HCT116 (cell line): ENCODE results near the gene CEACAM5. TPM values are rescaled to one million over a fixed set of nuclear protein-coding genes. Genes with fewer than 3 reads are reported as not detected.

Experiments
- ATAC-seq: fragments of 200-7000 bp; cut with Tn5 transposase; 2 replicates; pipeline ENCODE4 v1.9.1; 2020; ENCODE audit warnings: mild to moderate bottlenecking, moderate library complexity
- BruUV-seq: library from RNA; stranded (reverse); fragments of 400-500 nt; replicated peaks from 2 replicates; lab custom pipeline; 2021; lab: Mats Ljungman, UMichigan
- CTCF ChIA-PET: fragments of 300-600 bp; sonication (Branson Sonifier 250); formaldehyde crosslinking; loops from one replicate; lab custom pipeline; 2021; ENCODE audit warnings: antibody characterized with exemption; lab: Charles Lee
- POLR2A ChIA-PET: fragments of 300-600, 350-600 bp; sonication (Branson Sonifier 250); formaldehyde crosslinking; loops from one replicate; lab custom pipeline; 2021; ENCODE audit warnings: antibody characterized with exemption; lab: Charles Lee
- RAD21 ChIA-PET, 2 experiments: fragments of 300-600 bp; sonication (Branson Sonifier 250); formaldehyde crosslinking; loops; one replicate each; lab custom pipeline; 2023; ENCODE audit warnings: low total read pairs in 2 of 2; ENCODE audit not compliant: uncharacterized antibody in 2 of 2, unreplicated experiment in 2 of 2, low non-redundant PET in 1 of 2; lab: Charles Lee
- DNase-seq: peaks from one replicate; pipeline ENCODE4 v3.0.0-alpha.2; 2010; ENCODE audit warnings: low read depth, low spot score
- H2AFZ ChIP-seq: fragments of 200-600 bp; shearing (Covaris generic), sonication (generic); 2 replicates; pipeline ENCODE4 v1.6.1; 2017; ENCODE audit warnings: low read depth, mixed run types, mixed read lengths, antibody characterized with exemption, low read length; ENCODE audit not compliant: poor library complexity, severe bottlenecking
- H3K27ac ChIP-seq: 2 replicates; pipeline ENCODE4 v1.5.1; 2012; ENCODE audit warnings: low read depth, low read length
- H3K27me3 ChIP-seq: fragments of 200-600 bp; sonication (generic); 2 replicates; pipeline ENCODE4 v1.6.1; 2016; ENCODE audit warnings: mixed run types, low read length, mixed read lengths; ENCODE audit not compliant: insufficient read depth
- H3K36me3 ChIP-seq, 2 experiments: fragments of 200-500 bp in 1 of 2; fragments of 200-600 bp in 1 of 2; sonication (Bioruptor generic) in 1 of 2; sonication (generic) in 1 of 2; 2 replicates each; pipeline versions ENCODE4 v1.5.1 to v1.6.1; 2014 to 2016; ENCODE audit warnings: low read length in 2 of 2, inconsistent platforms in 1 of 2, mixed read lengths in 1 of 2, mixed run types in 1 of 2; ENCODE audit not compliant: insufficient read depth in 2 of 2, control insufficient read depth in 1 of 2
- H3K4me1 ChIP-seq, 2 experiments: fragments of 200-600 bp in 1 of 2; sonication (generic) in 1 of 2; 2 replicates each; pipeline versions ENCODE4 v1.5.1 to v1.6.1; 2012 to 2017; ENCODE audit warnings: low read length in 2 of 2, inconsistent platforms in 1 of 2, mild to moderate bottlenecking in 1 of 2, mixed read lengths in 1 of 2, mixed run types in 1 of 2, moderate library complexity in 1 of 2; ENCODE audit not compliant: insufficient read depth in 2 of 2, control insufficient read depth in 1 of 2
- H3K4me2 ChIP-seq: fragments of 200-600 bp; sonication (generic); 2 replicates; pipeline ENCODE4 v1.6.1; 2017; ENCODE audit warnings: mixed run types, low read length, mixed read lengths
- H3K4me3 ChIP-seq, 2 experiments: fragments of 200-600 bp in 1 of 2; sonication (generic) in 1 of 2; replicated peaks in 1 of 2; 2 replicates each; pipeline ENCODE4 v1.5.1; 2011 to 2016; ENCODE audit warnings: low read length in 2 of 2, control low read depth in 1 of 2, low read depth in 1 of 2, mild to moderate bottlenecking in 1 of 2, mixed read lengths in 1 of 2, mixed run types in 1 of 2
- H3K79me2 ChIP-seq: fragments of 200-600 bp; sonication (generic); 2 replicates; pipeline ENCODE4 v1.6.1; 2017; ENCODE audit warnings: mild to moderate bottlenecking, mixed run types, low read length, moderate library complexity, mixed read lengths; ENCODE audit not compliant: insufficient read depth
- H3K9ac ChIP-seq: fragments of 200-600 bp; sonication (generic); 2 replicates; pipeline ENCODE4 v1.6.1; 2016; ENCODE audit warnings: low read length, mixed read lengths
- H3K9me2 ChIP-seq: fragments of 200-600 bp; sonication (generic), shearing (Covaris generic); 2 replicates; pipeline ENCODE4 v1.6.1; 2017; ENCODE audit warnings: mixed run types, mild to moderate bottlenecking, moderate library complexity; ENCODE audit not compliant: insufficient read depth
- H3K9me3 ChIP-seq, 2 experiments: fragments of 200-500 bp in 1 of 2; fragments of 200-600 bp in 1 of 2; sonication (Bioruptor generic) in 1 of 2; sonication (generic) in 1 of 2; 2 replicates each; pipeline ENCODE4 v1.6.1; 2014 to 2017; ENCODE audit warnings: low read length in 2 of 2, mixed read lengths in 2 of 2, inconsistent platforms in 1 of 2, low read depth in 1 of 2, mild to moderate bottlenecking in 1 of 2, mixed run types in 1 of 2, moderate library complexity in 1 of 2; ENCODE audit not compliant: control insufficient read depth in 1 of 2, insufficient read depth in 1 of 2
- H4K20me1 ChIP-seq: fragments of 200-600 bp; sonication (generic), shearing (Covaris generic); 2 replicates; pipeline ENCODE4 v1.6.1; 2017; ENCODE audit warnings: mixed run types, mild to moderate bottlenecking, moderate library complexity; ENCODE audit not compliant: insufficient read depth
- ATF3 ChIP-seq: IDR thresholded peaks from 2 replicates; pipeline ENCODE4 v1.6.1; 2012
- CBX3 ChIP-seq: IDR thresholded peaks from 2 replicates; pipeline ENCODE4 v1.6.1; 2012; ENCODE audit warnings: low read depth
- CEBPB ChIP-seq: IDR thresholded peaks from 2 replicates; pipeline ENCODE4 v1.6.1; 2012; ENCODE audit warnings: low read depth
- CTCF ChIP-seq, 3 experiments: fragments of 200-600 bp in 1 of 3; sonication (generic) in 1 of 3; IDR thresholded peaks in 2 of 3; conservative IDR thresholded peaks in 1 of 3; 2 replicates each; pipeline ENCODE4 v1.5.1; 2012 to 2017; ENCODE audit warnings: low read depth in 2 of 3, low read length in 2 of 3, antibody characterized with exemption in 1 of 3, borderline replicate concordance in 1 of 3, control low read depth in 1 of 3, mild to moderate bottlenecking in 1 of 3, mixed read lengths in 1 of 3, mixed run types in 1 of 3, moderate library complexity in 1 of 3; ENCODE audit not compliant: insufficient read depth in 1 of 3
- ELF1 ChIP-seq: IDR thresholded peaks from 2 replicates; pipeline ENCODE4 v1.6.1; 2012; ENCODE audit warnings: low read depth, borderline replicate concordance
- EZH2 ChIP-seq: fragments of 200-600 bp; sonication (generic); IDR thresholded peaks from 2 replicates; pipeline ENCODE4 v1.6.1; 2017; ENCODE audit warnings: antibody characterized with exemption, mixed run types
- EZH2phosphoT487 ChIP-seq: fragments of 200-600 bp; IDR thresholded peaks from 2 replicates; pipeline ENCODE4 v1.6.1; 2018; ENCODE audit warnings: antibody characterized with exemption, borderline replicate concordance
- FOSL1 ChIP-seq: IDR thresholded peaks from 2 replicates; pipeline ENCODE4 v1.6.1; 2012; ENCODE audit warnings: low read depth
- JUND ChIP-seq: IDR thresholded peaks from 2 replicates; pipeline ENCODE4 v1.6.1; 2012
- MAX ChIP-seq: IDR thresholded peaks from 2 replicates; pipeline ENCODE4 v1.6.1; 2012
- POLR2A ChIP-seq: IDR thresholded peaks from 2 replicates; pipeline ENCODE4 v1.7.0; 2011; ENCODE audit warnings: borderline replicate concordance; ENCODE audit not compliant: insufficient read depth, insufficient read length; ENCODE audit errors: extremely low read depth
- RAD21 ChIP-seq: IDR thresholded peaks from 2 replicates; pipeline ENCODE4 v1.6.1; 2012; ENCODE audit warnings: low read depth, mild to moderate bottlenecking
- SIN3A ChIP-seq: IDR thresholded peaks from 2 replicates; pipeline ENCODE4 v1.6.1; 2012; ENCODE audit warnings: low read depth
- SP1 ChIP-seq: IDR thresholded peaks from 2 replicates; pipeline ENCODE4 v1.6.1; 2012; ENCODE audit warnings: low read depth
- SRF ChIP-seq: IDR thresholded peaks from 2 replicates; pipeline ENCODE4 v1.6.1; 2012; ENCODE audit warnings: low read depth
- TCF7L2 ChIP-seq: IDR thresholded peaks from 2 replicates; pipeline ENCODE4 v1.7.0; 2011; ENCODE audit warnings: borderline replicate concordance, inconsistent platforms; ENCODE audit not compliant: insufficient read depth, insufficient read length; ENCODE audit errors: extremely low read depth
- YY1 ChIP-seq: IDR thresholded peaks from 2 replicates; pipeline ENCODE4 v1.6.1; 2011; ENCODE audit warnings: low read length, low read depth, moderate library complexity, mild to moderate bottlenecking; ENCODE audit not compliant: insufficient replicate concordance; ENCODE audit errors: extremely low read depth
- ZBTB33 ChIP-seq: IDR thresholded peaks from 2 replicates; pipeline ENCODE4 v1.6.1; 2011; ENCODE audit warnings: mild to moderate bottlenecking, low read length, moderate library complexity; ENCODE audit not compliant: insufficient replicate concordance; ENCODE audit errors: extremely low read depth
- ZFX ChIP-seq: fragments of 450-650 bp; IDR thresholded peaks from 2 replicates; pipeline ENCODE4 v1.6.1; 2017
- ZNF274 ChIP-seq: fragments of 200-500 bp; sonication (Bioruptor generic); IDR thresholded peaks from 2 replicates; pipeline ENCODE4 v1.6.1; 2014; ENCODE audit warnings: mild to moderate bottlenecking, low read depth, low read length, inconsistent platforms
- intact Hi-C: fragments of 100-400 bp; cut with micrococcal nuclease; formaldehyde crosslinking; loops from 2 replicates; pipeline ENCODE4 v1.10.0; 2022
- total RNA-seq: library from RNA; stranded (reverse); gene quantifications from one replicate; pipeline ENCODE4 v1.2.1, GENCODE V29; 2021; ENCODE audit not compliant: unreplicated experiment

CEACAM5 gene
- total RNA-seq, 1 experiment from 2014 or later, result 0.22 TPM

GRCh38 chr19:41670755-41671154, 37.7 kb upstream of the CEACAM5 start:
- CTCF ChIA-PET, result interaction anchor here (0.8 kb wide), 1 partner anchor 36 kb away, joined by 3 read pairs; no protein-coding TSS in a partner anchor

More at GRCh38 chr19:41670755-41671154, 37.7 kb upstream of the CEACAM5 start:
- no TSS peak for BruUV-seq
- Histone ChIP-seq H3K4me2 (no peak overlapping the region), H4K20me1 (no peaks in the 10 kb centered on the region), H3K9ac (no peak overlapping the region), H3K36me3 (no peaks in the 10 kb centered on the region), H3K27me3 (peaks cover 52% of the 10 kb centered on the region), H3K4me3 (no peak overlapping the region), H2AFZ (no peak overlapping the region), H3K27ac (no peak overlapping the region), H3K9me3 (peaks cover 3 to 6% of the 10 kb centered on the region in 2 experiments; a peak in 3 of 4 replicates), H3K4me1 (no peaks in the 10 kb centered on the region), H3K9me2 (no peaks in the 10 kb centered on the region), H3K79me2 (no peaks in the 10 kb centered on the region)
- TF ChIP-seq TCF7L2 (no peak), CEBPB (no peak), ZFX (no peak), CBX3 (no peak), JUND (no peak), ZNF274 (no peak), YY1 (no peak), ZBTB33 (no peak), SRF (no peak), EZH2 (no peak), POLR2A (no peak), FOSL1 (no peak), CTCF (IDR thresholded peaks at IDR 0.05 in 2 of 3, conservative IDR thresholded peaks at IDR 0.05 in 1 of 3; ENCODE audit: borderline replicate concordance in 1 of 3, insufficient read depth in 1 of 3, low read depth in 2 of 3, low read length in 2 of 3) (no peak), RAD21 (no peak), SP1 (no peak), ELF1 (no peak), EZH2phosphoT487 (no peak), SIN3A (no peak), ATF3 (no peak), MAX (no peak)
- intact Hi-C loops, result no loop called here
- DNase-seq (no peak), ATAC-seq (no peak)
- RAD21 ChIA-PET, result no interaction called here
- POLR2A ChIA-PET, result no interaction called here
